RWPE2 (cell line): ENCODE measurements around the gene GLG1.

Experiments used
- ATAC-seq: fragments of 200-7000 bp; cut with Tn5 transposase; 3 replicates; pipeline ENCODE4 v1.9.1; 2021; ENCODE audit warnings: low read depth
- DNase-seq: peaks from one replicate; pipeline ENCODE4 v3.0.0-alpha.2; 2020; ENCODE audit warnings: low spot score
- H3K27ac ChIP-seq: fragments of 450-650 bp; 2 replicates; pipeline ENCODE4 v1.5.1; 2017; ENCODE audit warnings: mild to moderate bottlenecking; ENCODE audit not compliant: poor library complexity, severe bottlenecking
- H3K27me3 ChIP-seq: fragments of 250-450 bp; sonication (Bioruptor Pico); 2 replicates; pipeline ENCODE4 v1.5.1; 2021; ENCODE audit warnings: mild to moderate bottlenecking, moderate library complexity; ENCODE audit not compliant: insufficient read depth, poor library complexity, severe bottlenecking
- H3K36me3 ChIP-seq: fragments of 250-450 bp; sonication (Bioruptor Pico); 2 replicates; pipeline ENCODE4 v1.5.1; 2020; ENCODE audit warnings: low read depth, mild to moderate bottlenecking, moderate library complexity
- H3K4me1 ChIP-seq: fragments of 250-450 bp; sonication (Bioruptor Pico); 2 replicates; pipeline ENCODE4 v1.5.1; 2021; ENCODE audit warnings: mild to moderate bottlenecking, moderate library complexity; ENCODE audit not compliant: insufficient read depth, poor library complexity, severe bottlenecking
- H3K4me3 ChIP-seq: fragments of 250-450 bp; sonication (Bioruptor Pico); 2 replicates; pipeline ENCODE4 v1.5.1; 2021; ENCODE audit warnings: mild to moderate bottlenecking, moderate library complexity; ENCODE audit not compliant: severe bottlenecking
- H3K9me3 ChIP-seq: fragments of 250-450 bp; sonication (Bioruptor Pico); 2 replicates; pipeline ENCODE4 v1.5.1; 2021; ENCODE audit warnings: mild to moderate bottlenecking, moderate library complexity; ENCODE audit not compliant: severe bottlenecking
- TF ChIP-seq, protein P1 (sequence below): fragments of 450-650 bp; IDR thresholded peaks from one replicate; pipeline ENCODE4 v1.5.1; 2017; ENCODE audit warnings: mild to moderate bottlenecking, moderate library complexity; ENCODE audit not compliant: poor library complexity, severe bottlenecking

The GLG1 gene

DNA sequence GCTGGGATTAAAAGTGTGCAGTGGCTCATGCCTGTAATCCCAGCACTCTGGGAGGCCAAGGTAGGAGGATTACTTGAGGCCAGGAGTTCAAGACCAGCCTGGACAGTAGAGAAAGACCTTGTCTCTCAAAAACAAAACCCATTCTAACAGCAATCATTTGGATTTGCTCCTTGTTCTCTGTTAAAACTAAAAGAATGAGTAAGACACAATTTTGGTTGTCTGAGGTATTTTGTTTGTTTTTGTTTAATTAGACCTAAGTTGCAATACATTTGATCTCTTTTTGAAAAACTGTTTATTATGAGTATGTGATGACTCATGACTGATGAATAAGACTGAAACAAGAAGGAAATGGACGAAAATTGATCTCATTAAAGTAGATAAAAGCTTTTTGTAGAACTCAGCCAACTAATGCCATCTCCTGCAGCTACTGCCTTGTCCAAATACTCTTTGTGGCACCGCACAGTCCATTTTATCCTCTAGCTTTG, 29.0 kb downstream of the GLG1 start:
- Histone ChIP-seq H3K4me3 (no peak overlapping the region), H3K27ac (peak overlapping the region; percentile 45), H3K4me1 (peaks cover 14% of the 10 kb centered on the region), H3K36me3 (no peaks in the 10 kb centered on the region), H3K9me3 (no peaks in the 10 kb centered on the region), H3K27me3 (no peaks in the 10 kb centered on the region)
- TF ChIP-seq, protein P1, sequence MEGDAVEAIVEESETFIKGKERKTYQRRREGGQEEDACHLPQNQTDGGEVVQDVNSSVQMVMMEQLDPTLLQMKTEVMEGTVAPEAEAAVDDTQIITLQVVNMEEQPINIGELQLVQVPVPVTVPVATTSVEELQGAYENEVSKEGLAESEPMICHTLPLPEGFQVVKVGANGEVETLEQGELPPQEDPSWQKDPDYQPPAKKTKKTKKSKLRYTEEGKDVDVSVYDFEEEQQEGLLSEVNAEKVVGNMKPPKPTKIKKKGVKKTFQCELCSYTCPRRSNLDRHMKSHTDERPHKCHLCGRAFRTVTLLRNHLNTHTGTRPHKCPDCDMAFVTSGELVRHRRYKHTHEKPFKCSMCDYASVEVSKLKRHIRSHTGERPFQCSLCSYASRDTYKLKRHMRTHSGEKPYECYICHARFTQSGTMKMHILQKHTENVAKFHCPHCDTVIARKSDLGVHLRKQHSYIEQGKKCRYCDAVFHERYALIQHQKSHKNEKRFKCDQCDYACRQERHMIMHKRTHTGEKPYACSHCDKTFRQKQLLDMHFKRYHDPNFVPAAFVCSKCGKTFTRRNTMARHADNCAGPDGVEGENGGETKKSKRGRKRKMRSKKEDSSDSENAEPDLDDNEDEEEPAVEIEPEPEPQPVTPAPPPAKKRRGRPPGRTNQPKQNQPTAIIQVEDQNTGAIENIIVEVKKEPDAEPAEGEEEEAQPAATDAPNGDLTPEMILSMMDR: no peak
- DNase-seq: no peak
- peak; percentile 85 for ATAC-seq

DNA sequence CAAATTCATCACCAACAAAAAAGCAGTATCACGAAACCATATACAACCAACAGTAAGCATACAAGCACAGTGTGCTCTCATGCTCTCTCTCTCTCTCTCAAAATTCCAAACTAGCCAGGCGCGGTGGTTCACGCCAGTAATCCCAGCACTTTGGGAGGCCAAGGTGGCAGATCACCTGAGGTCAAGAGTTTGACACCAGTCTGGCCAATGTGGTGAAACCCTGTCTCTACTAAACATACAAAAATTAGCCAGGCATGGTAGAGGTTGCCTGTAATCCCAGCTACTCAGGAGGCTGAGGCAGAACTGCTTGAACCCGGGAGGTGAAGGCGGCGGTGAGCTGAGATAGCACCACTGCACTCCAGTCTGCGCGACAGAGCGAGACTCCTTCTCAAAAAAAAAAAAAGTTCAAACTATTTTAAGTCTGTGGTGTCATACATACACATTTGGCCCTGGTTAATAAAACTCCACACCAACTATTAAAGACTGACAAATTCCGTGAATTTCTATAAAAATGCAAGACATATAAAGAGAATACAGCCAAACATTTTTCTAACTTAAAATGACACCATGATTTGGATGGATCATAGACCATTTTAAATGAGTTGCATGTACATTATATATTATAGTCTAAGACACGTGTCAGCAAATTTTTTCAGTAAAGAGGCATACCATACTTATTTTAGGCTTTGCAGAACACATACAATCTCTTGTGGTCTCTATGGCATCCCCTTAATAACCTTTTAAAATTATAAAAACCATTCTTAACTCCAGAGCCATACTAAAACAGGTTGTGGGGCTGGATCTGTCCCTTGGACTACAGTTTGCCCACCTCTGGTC, 30.9 kb downstream of the GLG1 start:
- ATAC-seq (no peak), DNase-seq (no peak)
- Histone ChIP-seq H3K36me3 (no peaks in the 10 kb centered on the region), H3K4me3 (no peak overlapping the region), H3K27me3 (no peaks in the 10 kb centered on the region), H3K4me1 (peaks cover 14% of the 10 kb centered on the region), H3K27ac (no peak overlapping the region), H3K9me3 (no peaks in the 10 kb centered on the region)
- TF ChIP-seq, protein P1: no peak

DNA sequence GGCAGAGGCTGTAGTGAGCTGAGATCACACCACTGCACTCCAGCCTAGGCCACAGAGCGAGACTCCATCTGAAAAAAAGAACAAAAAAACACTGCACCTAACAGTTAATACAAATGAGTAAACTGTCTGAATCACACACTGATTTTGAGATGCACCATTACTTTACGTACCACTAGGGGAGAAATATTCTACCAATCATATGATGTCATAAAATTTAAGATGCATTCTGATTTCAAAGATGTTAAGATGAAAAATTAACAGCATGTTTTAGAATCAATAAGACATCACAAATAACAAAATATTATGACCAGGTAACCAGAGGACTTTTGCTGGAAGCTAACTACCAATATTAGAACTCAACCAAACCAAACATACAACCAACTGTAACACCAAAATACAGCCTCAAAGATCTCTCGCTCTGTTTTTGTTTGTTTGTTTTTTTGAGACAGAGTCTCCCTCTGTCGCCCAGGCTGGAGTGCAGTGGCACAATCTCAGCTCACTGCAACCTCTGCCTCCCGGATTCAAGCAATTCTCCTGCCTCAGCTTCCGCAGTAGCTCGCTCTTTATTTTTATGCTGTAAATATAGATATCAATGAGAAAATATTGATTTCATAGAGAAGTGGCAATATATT, 31.6 kb downstream of the GLG1 start:
- Histone ChIP-seq H3K4me1 (peaks cover 14% of the 10 kb centered on the region), H3K9me3 (no peaks in the 10 kb centered on the region)

DNA sequence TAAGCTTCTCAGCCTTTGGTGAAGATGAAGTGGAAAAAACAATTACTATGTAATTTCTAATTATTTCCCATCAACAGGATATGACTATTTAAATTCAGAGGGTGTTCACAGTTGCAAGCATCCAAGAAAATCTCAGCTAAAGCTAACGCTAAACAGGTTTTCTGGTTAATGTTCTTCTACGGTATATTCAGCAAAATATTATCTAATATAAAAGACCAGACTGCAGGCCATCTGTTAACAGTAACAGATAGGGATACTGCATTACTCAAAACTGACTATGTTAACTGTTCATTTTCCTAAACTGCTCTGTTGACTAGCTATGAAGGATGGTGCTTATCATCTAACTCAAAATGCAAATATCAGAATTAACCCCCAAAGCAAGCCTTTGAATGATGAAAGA, 32.8 kb downstream of the GLG1 start:
- no peaks in the 10 kb centered on the region for H3K36me3 ChIP-seq
- peaks cover 18% of the 10 kb centered on the region for H3K4me1 ChIP-seq
- no peak overlapping the region for H3K4me3 ChIP-seq
- H3K27me3 ChIP-seq: no peaks in the 10 kb centered on the region
- TF ChIP-seq, protein P1: no peak
- H3K27ac ChIP-seq: no peak overlapping the region
- H3K9me3 ChIP-seq: no peaks in the 10 kb centered on the region
- ATAC-seq (no peak), DNase-seq (no peak)

More for the DNA sequence above, 31.6 kb downstream of the GLG1 start:
- Histone ChIP-seq H3K27ac (no peak overlapping the region), H3K4me3 (no peak overlapping the region), H3K36me3 (no peaks in the 10 kb centered on the region), H3K27me3 (no peaks in the 10 kb centered on the region)
- no peak for ATAC-seq
- TF ChIP-seq, protein P1: no peak
- no peak for DNase-seq
